K562 (cell line): ENCODE measurements around the gene CCDC9. TPM values are rescaled to one million over a fixed set of nuclear protein-coding genes. Genes with fewer than 3 reads are reported as not detected.

Source experiments
- ARID1B ChIP-seq: fragments of 450-650 bp; IDR thresholded peaks from 2 replicates; pipeline ENCODE4 v1.6.1; 2016; ENCODE audit warnings: antibody characterized with exemption, mild to moderate bottlenecking, inconsistent platforms
- CXXC5 ChIP-seq: fragments of 250-450 bp; sonication (Bioruptor Pico); IDR thresholded peaks from 2 replicates; pipeline ENCODE4 v1.8.0; 2022; ENCODE audit warnings: inconsistent platforms, mild to moderate bottlenecking, moderate library complexity
- EGR1 ChIP-seq: fragments of 450-650 bp; conservative IDR thresholded peaks from 2 replicates; pipeline ENCODE4 v1.6.1; 2017; ENCODE audit warnings: mild to moderate bottlenecking
- JUND ChIP-seq, 2 experiments: IDR thresholded peaks; 2 replicates in 1 of 2; 3 replicates in 1 of 2; pipeline ENCODE4 v1.6.1; 2011; ENCODE audit warnings: borderline replicate concordance in 2 of 2, low read depth in 2 of 2, low read length in 2 of 2, improper control_type of control experiment in 1 of 2, missing biosample characterization in 1 of 2, missing genetic modification characterization in 1 of 2, missing genetic modification reagents in 1 of 2
- NFE2 ChIP-seq: IDR thresholded peaks from 2 replicates; pipeline ENCODE4 v1.6.1; 2014; ENCODE audit warnings: antibody characterized with exemption, low read depth
- POLR2G ChIP-seq: fragments of 200-400 bp; formaldehyde crosslinking; IDR thresholded peaks from 2 replicates; pipeline ENCODE4 v1.6.1; 2017; ENCODE audit warnings: low read depth, mild to moderate bottlenecking, antibody characterized with exemption, low read length, moderate library complexity
- RBM25 ChIP-seq: fragments of 200-400 bp; formaldehyde crosslinking; IDR thresholded peaks from 2 replicates; pipeline ENCODE4 v1.6.1; 2018; ENCODE audit warnings: low read length, low read depth, moderate library complexity; ENCODE audit not compliant: severe bottlenecking
- RHOXF2B ChIP-seq: fragments of 250-450 bp; sonication (Bioruptor Pico); conservative IDR thresholded peaks from 2 replicates; pipeline ENCODE4 v1.5.1; 2021
- SNAPC5 ChIP-seq: fragments of 250-450 bp; sonication (Bioruptor Pico); IDR thresholded peaks from 2 replicates; pipeline ENCODE4 v1.8.0; 2021; ENCODE audit warnings: moderate library complexity, mild to moderate bottlenecking, inconsistent platforms
- ZBTB1 ChIP-seq: sonication (generic); formaldehyde crosslinking; IDR thresholded peaks from 2 replicates; pipeline ENCODE4 v1.8.1; 2023; ENCODE audit warnings: missing genetic modification reagents, low read depth, mild to moderate bottlenecking, borderline replicate concordance
- ZNF175 ChIP-seq: fragments of 200-800 bp; sonication (Bioruptor generic); IDR thresholded peaks from 2 replicates; pipeline ENCODE4 v1.6.1; 2016; ENCODE audit warnings: low read depth, mild to moderate bottlenecking, missing genetic modification characterization, missing compliant biosample characterization
- ZNF354B ChIP-seq: fragments of 250-450 bp; sonication (Bioruptor Pico); IDR thresholded peaks from 2 replicates; pipeline ENCODE4 v1.4.0; 2020
- ZNF407 ChIP-seq: fragments of 450-650 bp; IDR thresholded peaks from 2 replicates; pipeline ENCODE4 v1.6.1; 2016; ENCODE audit warnings: low read depth
- ZNF518B ChIP-seq: fragments of 250-450 bp; sonication (Bioruptor Pico); IDR thresholded peaks from 2 replicates; pipeline ENCODE4 v1.5.0; 2021; ENCODE audit warnings: mild to moderate bottlenecking, moderate library complexity
- ZNF717 ChIP-seq: fragments of 250-450 bp; sonication (Bioruptor Pico); IDR thresholded peaks from 2 replicates; pipeline ENCODE4 v1.5.0; 2021
- polyA plus RNA-seq, 8 experiments: library from polyadenylated mRNA; depleted of rRNA in 4 of 8; stranded (reverse) in 5 of 8; unstranded in 3 of 8; fragments of >200 nt; fragmentation: Nextera tagmentation in 2 of 8; fragmentation: Illumina TruSeq in 1 of 8; extraction: Ambion mirVana in 2 of 8; extraction: Trizol in 1 of 8; gene quantifications; 2 replicates each; pipeline versions ENCODE4 v1.2.1 to v1.2.3, GENCODE V29; 2011 to 2014; ENCODE audit warnings: inconsistent platforms in 1 of 8, missing spikeins in 1 of 8
- total RNA-seq, 7 experiments: library from RNA; depleted of rRNA in 6 of 7; stranded (reverse); fragments of >200 nt in 6 of 7; fragmentation: Illumina TruSeq in 2 of 7; extraction: Trizol in 2 of 7; gene quantifications; 2 replicates each; pipeline versions ENCODE4 v1.2.1 to v1.2.3, GENCODE V29; 2011 to 2021; ENCODE audit warnings: low replicate concordance in 1 of 7

CCDC9 gene
- total and polyA plus RNA-seq, 9 of the 15 experiments (the other 6 are each of a cell fraction or from before 2014, with no cell fraction given), result 0.23 to 38.6 (median 8.4) TPM

- TF ChIP-seq ZNF407 (peak; percentile 49; the same call in 1 of the 2 replicates), ZNF175 (CRISPR knock-in tag) (peak; percentile 60; the same call in 1 of the 2 replicates), ZNF518B (no peak), NFE2 (no peak), SNAPC5 (CRISPR knock-in tag) (no peak), CXXC5 (peak; percentile 76), RHOXF2B (CRISPR knock-in tag) (no peak), ZBTB1 (CRISPR knock-in tag) (no peak), JUND (IDR thresholded peaks at IDR 0.05; ENCODE audit: borderline replicate concordance, low read depth, low read length) (peak; percentile 99), JUND (tag; IDR thresholded peaks at IDR 0.05; ENCODE audit: borderline replicate concordance, low read depth, low read length) (peak; percentile 93), POLR2G (peak; percentile 71), ARID1B (peak; percentile 77), RBM25 (no peak), EGR1 (peak; percentile 84), ZNF354B (no peak), ZNF717 (CRISPR knock-in tag) (no peak)
Observed at GRCh38 chr19:47240996-47241918, 15.1 kb upstream of the CCDC9 start (continued).
